NB4 (cell line): ENCODE results near the gene LNX2.

Source experiments
- POLR2A ChIP-seq: IDR thresholded peaks from 2 replicates; pipeline ENCODE4 v1.6.1; 2011; ENCODE audit warnings: mild to moderate bottlenecking; ENCODE audit not compliant: insufficient read length; ENCODE audit errors: extremely low read depth
- TF ChIP-seq, protein P1 (sequence below): IDR thresholded peaks from one replicate; pipeline ENCODE4 v1.5.1; 2012; ENCODE audit warnings: low read depth, low read length

DNA sequence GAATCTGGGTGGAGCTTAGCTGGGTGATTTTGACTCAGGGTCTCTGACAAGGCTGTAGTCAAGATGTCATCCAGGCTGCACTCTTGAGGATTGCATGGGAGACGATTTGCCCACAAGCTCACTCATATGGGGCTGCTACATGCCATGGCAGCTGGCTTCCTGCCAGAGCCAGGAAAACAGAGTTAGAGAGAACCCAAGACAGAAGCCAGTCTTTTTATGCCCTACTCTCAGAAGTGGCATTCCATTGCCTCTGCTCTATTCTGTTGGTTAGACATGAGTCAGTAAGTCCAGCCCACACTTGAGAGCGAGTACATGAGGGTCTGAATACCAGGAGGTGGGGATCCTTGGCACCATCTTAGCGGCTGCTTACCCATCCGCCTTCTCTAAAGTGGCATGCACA lies 10.8 kb upstream of the LNX2 start:
- TF ChIP-seq, protein P1, sequence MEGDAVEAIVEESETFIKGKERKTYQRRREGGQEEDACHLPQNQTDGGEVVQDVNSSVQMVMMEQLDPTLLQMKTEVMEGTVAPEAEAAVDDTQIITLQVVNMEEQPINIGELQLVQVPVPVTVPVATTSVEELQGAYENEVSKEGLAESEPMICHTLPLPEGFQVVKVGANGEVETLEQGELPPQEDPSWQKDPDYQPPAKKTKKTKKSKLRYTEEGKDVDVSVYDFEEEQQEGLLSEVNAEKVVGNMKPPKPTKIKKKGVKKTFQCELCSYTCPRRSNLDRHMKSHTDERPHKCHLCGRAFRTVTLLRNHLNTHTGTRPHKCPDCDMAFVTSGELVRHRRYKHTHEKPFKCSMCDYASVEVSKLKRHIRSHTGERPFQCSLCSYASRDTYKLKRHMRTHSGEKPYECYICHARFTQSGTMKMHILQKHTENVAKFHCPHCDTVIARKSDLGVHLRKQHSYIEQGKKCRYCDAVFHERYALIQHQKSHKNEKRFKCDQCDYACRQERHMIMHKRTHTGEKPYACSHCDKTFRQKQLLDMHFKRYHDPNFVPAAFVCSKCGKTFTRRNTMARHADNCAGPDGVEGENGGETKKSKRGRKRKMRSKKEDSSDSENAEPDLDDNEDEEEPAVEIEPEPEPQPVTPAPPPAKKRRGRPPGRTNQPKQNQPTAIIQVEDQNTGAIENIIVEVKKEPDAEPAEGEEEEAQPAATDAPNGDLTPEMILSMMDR = no peak
- no peak for TF ChIP-seq POLR2A
